ENCODE results near the gene HTT. TPM values are rescaled to one million over a fixed set of nuclear protein-coding genes. Genes with fewer than 3 reads are reported as not detected.
A peak's percentile ranks its signal among the peaks of the same experiment; 100 is the strongest.

The HTT gene
- total and polyA plus RNA-seq, 9 of the 15 experiments (the other 6 are each of a cell fraction or from before 2014, with no cell fraction given), result 0.66 to 31.6 (median 14.7) TPM

- TF ChIP-seq GTF2F1 (IDR thresholded peaks at IDR 0.05; ENCODE audit: low read depth, low read length) (no peak), KLF10 (CRISPR knock-in tag; IDR thresholded peaks at IDR 0.05) (no peak), KLF1 (tag; IDR thresholded peaks at IDR 0.05) (no peak), XRCC5 (IDR thresholded peaks at IDR 0.05; ENCODE audit: low read depth, low read length) (no peak), HNRNPK (IDR thresholded peaks at IDR 0.05; ENCODE audit: low read depth, low read length, poor library complexity, severe bottlenecking) (no peak), ZNF696 (CRISPR knock-in tag; conservative IDR thresholded peaks at IDR 0.05) (no peak), EZH2 (IDR thresholded peaks at IDR 0.05; ENCODE audit: borderline replicate concordance, low read depth, low read length) (no peak), SMARCE1 (IDR thresholded peaks at IDR 0.05) (no peak), MTA1 (IDR thresholded peaks at IDR 0.05; ENCODE audit: borderline replicate concordance) (no peak), CXXC5 (CRISPR knock-in tag; IDR thresholded peaks at IDR 0.05) (no peak), ZNF398 (CRISPR knock-in tag; IDR thresholded peaks at IDR 0.05) (no peak), SPI1 (IDR thresholded peaks at IDR 0.05; ENCODE audit: borderline replicate concordance, low read depth, low read length) (peak; percentile 80), STAT5A (IDR thresholded peaks at IDR 0.05; ENCODE audit: borderline replicate concordance, low read length) (no peak), PRPF4 (IDR thresholded peaks at IDR 0.05; ENCODE audit: insufficient read depth, low read depth, low read length, poor library complexity, severe bottlenecking) (no peak), FOXK2 (conservative IDR thresholded peaks at IDR 0.05 in 1 of 2, IDR thresholded peaks at IDR 0.05 in 1 of 2; ENCODE audit: low read depth in 2 of 2) (no peak), SRF (CRISPR knock-in tag; IDR thresholded peaks at IDR 0.05) (peak in 1 of 2 experiments; percentile 80; a peak in 2 of 4 replicates), JUNB (CRISPR knock-in tag; conservative IDR thresholded peaks at IDR 0.05) (no peak), MTF1 (CRISPR knock-in tag; IDR thresholded peaks at IDR 0.05; ENCODE audit: borderline replicate concordance) (no peak)
- H3K27ac ChIP-seq (ENCODE audit: extremely low read depth, low read depth, low read length), result no peak overlapping the region
- peaks cover 2% of the 10 kb centered on the region; the same call in 1 of the 2 replicates for H3K9me3 ChIP-seq (replicated peaks; ENCODE audit: control insufficient read depth, insufficient read depth, low read depth, low read length)
- 22% methylated on average over 7 of the region's 7 CpGs for WGBS (ENCODE audit: insufficient coverage, low coverage, missing lambda C conversion rate)
- no peaks in the 10 kb centered on the region for H3K9me1 ChIP-seq (ENCODE audit: control insufficient read depth, insufficient read depth, low read length)
- no peaks in the 10 kb centered on the region for H3K79me2 ChIP-seq (ENCODE audit: control insufficient read depth, insufficient read depth, low read length)
- ChIA-PET CTCF (ENCODE audit: low intra/inter-chr PET ratio) (no interaction called here), POLR2A (interaction anchor here (0.6 kb wide), 1 partner anchor 337 kb away, joined by 3 read pairs; no protein-coding TSS in a partner anchor)
- in situ Hi-C loops (cut with MboI), result no loop called here
- H3K27me3 ChIP-seq (ENCODE audit: control insufficient read depth in 2 of 2, insufficient read depth in 2 of 2, low read length in 2 of 2), result peaks cover 15 to 21% of the 10 kb centered on the region in 2 experiments
- ATAC-seq (no peak), DNase-seq (ENCODE audit: extremely low read depth in 1 of 4, low spot score in 3 of 4) (no peak), FAIRE-seq (no peak)
- no peak overlapping the region for H2AFZ ChIP-seq (ENCODE audit: low read depth, low read length)
- H3K36me3 ChIP-seq (ENCODE audit: control insufficient read depth, insufficient read depth, low read length), result no peaks in the 10 kb centered on the region
- no peaks in the 10 kb centered on the region for H4K20me1 ChIP-seq (replicated peaks; ENCODE audit: control insufficient read depth, insufficient read depth, low read length)
- intact Hi-C loops (cut with micrococcal nuclease), result loop anchor here (5.0 to 10.0 kb wide), 2 partner anchors 89 to 396 kb away; partner anchors contain the start of gene HGFAC
- no peak overlapping the region for H3K9ac ChIP-seq (ENCODE audit: insufficient read depth in 1 of 2, low read depth in 2 of 2, low read length in 2 of 2)
- H3K4me1 ChIP-seq (replicated peaks in 1 of 2; ENCODE audit: control insufficient read depth in 2 of 2, insufficient read depth in 2 of 2, low read length in 2 of 2), result peaks cover 0 to 12% of the 10 kb centered on the region in 2 experiments
- no TSS peak for BruUV-seq (replicated peaks)
- H3K4me3 ChIP-seq, result no peak overlapping the region
- H3K4me2 ChIP-seq (ENCODE audit: insufficient read depth, low read length), result no peak overlapping the region
Measured at GRCh38 chr4:3046162-3046561, 28.3 kb upstream of the HTT start.
